ENCODE measurements around the gene SMIM14.
"Not testable (repeated sequence)": the region's sequence is repeated elsewhere in the genome, so short reads cannot be mapped to it uniquely, and the experiment has no call there.

SMIM14 gene

GRCh38 chr4:39591290-39591689, 47.4 kb downstream of the SMIM14 start:
- no peak for DNase-seq

GRCh38 chr4:39587881-39588280, 50.8 kb downstream of the SMIM14 start:
- DNase-seq, result no peak

DNA sequence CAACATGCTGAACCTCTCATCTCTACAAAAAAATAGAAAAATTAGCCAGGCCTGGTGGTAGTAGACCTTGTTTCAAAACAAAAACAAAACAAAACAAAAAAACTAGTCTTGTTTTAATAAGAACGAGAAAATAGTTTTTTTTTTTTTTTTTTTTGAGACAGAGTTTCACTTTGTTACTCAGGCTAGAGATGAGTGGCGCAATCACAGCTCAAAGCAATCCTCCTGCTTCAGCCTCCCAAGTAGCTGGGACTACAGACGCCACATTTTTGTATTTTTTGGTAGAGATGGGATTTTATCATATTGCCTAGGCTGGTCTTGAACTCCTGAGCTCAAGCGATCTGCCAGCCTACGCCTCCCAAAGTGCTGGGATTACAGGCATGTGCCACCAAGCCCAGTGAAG, 63.7 kb downstream of the SMIM14 start:
- no peak for DNase-seq

- no peak for DNase-seq
Observed at GRCh38 chr4:39571504-39571903, 67.2 kb downstream of the SMIM14 start.

DNA sequence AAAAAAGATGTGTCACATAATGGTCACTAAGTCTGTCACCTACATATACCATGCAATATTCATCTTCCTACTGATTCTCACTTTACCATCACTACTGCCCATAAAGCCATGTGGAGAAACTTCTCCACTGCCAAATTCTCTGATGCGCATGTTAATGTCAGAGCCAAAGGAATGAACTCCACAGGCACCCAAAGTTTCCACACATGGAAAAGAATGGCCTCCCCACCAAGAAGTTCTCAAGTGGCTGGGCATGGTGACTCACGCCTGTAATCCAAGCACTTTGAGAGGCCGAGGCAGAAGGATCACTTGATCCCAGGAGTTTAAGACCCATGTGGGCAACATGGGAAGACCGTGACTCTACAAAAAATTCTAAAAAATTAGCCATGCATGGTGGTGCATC, 67.6 kb downstream of the SMIM14 start:
- no peak for DNase-seq

DNA sequence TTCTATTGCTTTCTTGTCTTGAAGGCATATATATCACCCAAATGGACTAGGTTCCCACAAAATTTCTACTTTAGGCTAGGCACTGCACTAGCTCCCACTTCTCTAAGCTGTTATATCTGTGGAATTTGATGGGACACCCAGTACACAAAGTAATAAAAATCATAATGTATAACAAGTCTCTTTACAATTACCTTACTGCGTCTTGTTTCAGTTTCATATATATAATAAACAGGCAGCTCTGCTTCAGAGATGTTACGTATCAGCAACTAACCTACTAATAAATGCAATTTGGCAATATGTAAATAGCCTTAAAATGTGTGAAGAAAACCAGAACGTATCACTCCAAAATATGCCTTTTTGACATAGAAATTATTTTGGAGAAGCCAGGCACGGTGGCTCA, 69.5 kb downstream of the SMIM14 start:
- DNase-seq, result no peak

DNA sequence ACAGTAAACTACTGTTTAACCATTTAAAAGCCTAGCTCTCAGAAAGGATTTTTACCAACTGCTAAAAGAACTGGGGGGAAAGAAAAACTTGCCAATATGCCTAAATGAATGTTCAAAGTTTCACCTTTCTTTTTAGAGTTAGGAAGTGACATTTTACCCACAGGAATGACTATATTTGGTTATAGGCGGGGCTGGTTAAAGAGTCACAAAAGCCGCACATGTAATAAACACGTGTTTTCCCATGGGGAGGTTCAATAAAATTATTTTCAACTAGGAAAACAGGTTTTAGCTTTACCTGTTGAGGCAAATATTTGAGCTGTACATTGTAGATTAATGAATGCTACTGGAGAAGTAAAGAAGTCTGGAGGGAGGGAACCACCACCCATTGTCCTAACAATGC, 69.9 kb downstream of the SMIM14 start:
- no peak for DNase-seq

GRCh38 chr4:39565878-39566600, 72.6 kb downstream of the SMIM14 start:
- no peak for DNase-seq

DNA sequence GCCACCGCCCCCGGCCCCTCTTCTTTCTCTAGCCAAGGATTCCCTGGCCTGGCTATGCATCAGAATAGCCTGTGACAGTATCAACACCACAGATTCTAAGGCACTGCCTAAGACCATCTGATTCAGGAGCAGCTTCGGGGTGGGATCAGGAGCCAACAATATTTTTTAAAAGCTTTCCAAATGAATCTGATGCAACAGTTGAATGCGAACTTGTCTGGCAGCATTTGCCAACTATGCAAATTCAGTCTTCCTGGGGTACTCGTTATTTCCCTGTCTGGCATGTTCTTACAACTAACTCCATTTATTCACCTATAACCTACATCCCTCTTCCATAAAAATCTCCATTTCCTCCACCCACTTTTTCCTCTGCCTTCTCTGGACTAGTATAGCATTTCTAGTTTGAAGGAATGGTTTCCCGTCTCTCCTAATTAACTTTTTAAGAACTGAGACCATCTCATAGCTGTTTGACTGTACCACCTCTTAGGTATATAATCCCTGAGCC, 75.3 kb downstream of the SMIM14 start:
- DNase-seq, result no peak

DNA sequence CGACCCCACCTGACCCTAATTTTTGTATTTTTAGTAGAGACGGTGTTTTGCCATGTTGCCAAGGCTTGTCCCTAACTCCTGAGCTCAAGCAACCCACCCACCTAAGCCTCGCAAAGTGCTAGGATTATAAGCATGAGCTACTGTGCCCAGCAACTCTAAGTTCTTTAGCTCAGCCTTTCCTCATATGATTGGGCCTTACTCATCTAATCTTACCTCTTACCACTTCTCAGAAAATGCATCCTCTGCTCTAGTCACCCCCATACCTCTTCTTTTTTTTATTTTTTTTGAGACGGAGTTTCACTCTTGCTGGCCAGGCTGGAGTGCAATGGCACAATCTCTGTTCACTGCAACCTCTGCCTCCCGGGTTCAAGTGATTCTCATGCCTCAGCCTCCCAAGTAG, 75.9 kb downstream of the SMIM14 start:
- no peak for DNase-seq

GRCh38 chr4:39559626-39560025, 79.0 kb downstream of the SMIM14 start:
- no peak for DNase-seq

GRCh38 chr4:39555472-39555871, 83.2 kb downstream of the SMIM14 start:
- no peak for DNase-seq

DNA sequence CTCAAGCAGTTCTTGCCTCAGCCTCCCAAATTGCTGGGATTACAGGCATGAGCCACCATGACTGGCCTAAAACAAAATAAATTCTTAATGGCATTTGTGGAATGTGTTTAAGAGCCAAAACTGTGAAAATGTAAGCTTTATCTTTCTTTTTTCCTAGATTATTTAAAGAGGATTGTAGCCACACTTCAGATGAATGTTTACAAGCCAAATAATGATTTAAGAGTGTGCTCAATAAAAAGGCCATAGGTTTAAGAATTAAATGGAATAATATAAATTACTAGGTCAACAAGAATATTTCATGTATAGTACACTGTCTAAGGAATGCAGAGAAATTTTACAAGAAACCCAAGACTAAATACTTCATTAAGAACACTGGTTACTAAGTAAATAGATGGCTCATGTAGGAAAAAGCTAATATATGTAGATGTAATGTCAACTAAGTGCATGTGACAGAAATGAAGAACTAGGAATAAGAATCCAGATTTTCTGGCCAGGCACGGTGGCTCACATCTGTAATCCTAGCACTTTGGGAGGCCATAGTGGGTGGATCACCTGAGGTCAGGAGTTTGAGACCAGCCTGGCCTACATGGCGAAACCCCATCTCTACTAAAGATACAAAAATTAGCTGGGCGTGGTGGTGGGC, 90.1 kb downstream of the SMIM14 start:
- no peak for DNase-seq

- DNase-seq, result no peak
Observed at GRCh38 chr4:39544580-39545315, 93.9 kb downstream of the SMIM14 start.

GRCh38 chr4:39544080-39544479, 94.6 kb downstream of the SMIM14 start:
- not testable (repeated sequence) for DNase-seq

- no peak for DNase-seq
Observed at GRCh38 chr4:39543034-39543433, 95.6 kb downstream of the SMIM14 start.

- no peak for DNase-seq
Observed at GRCh38 chr4:39542611-39543012, 96.1 kb downstream of the SMIM14 start.

- DNase-seq, result no peak
Observed at GRCh38 chr4:39541987-39542610, 96.6 kb downstream of the SMIM14 start.

GRCh38 chr4:39539089-39539611, 99.5 kb downstream of the SMIM14 start:
- no peak for DNase-seq

DNA sequence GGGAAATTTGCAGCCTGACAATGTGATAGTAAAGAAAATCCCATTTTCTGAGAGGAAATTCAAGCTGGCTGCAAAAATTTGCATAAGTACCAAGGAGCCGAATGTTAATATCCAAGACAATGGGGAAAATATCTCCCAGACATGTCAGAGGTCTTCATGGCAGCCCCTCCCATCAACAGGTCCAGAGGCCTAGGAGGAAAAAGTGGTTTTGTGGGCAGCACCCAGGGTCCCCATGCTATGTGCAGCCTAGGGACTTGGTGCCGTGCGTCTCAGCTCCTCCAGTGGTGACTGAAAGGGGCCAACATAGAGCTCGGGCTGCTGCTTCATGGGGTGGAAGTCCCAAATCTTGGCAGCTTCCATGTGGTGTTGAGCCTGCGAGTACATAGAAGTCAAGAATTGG, 105.1 kb downstream of the SMIM14 start:
- no peak for DNase-seq

DNA sequence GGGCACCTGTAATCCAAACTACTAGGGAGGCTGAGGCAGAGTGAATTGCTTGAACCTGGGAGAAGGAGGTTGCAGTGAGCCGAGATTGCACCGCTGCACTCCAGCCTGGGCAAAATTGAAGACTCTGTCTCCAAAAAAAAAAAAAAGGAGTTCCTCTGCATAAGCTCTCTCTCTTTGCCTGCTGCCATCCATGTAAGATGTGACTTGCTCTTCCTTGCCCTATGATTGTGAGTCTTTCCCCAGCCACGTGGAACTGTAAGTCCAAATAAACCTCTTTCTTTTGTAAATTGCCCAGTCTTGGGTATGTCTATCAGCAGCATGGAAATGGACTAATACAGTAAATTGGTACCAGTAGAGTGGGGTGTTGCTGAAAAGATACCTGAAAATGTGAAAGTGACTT, 106.4 kb downstream of the SMIM14 start:
- not testable (repeated sequence) for DNase-seq

GRCh38 chr4:39530682-39531081, 108.0 kb downstream of the SMIM14 start:
- DNase-seq, result no peak

DNA sequence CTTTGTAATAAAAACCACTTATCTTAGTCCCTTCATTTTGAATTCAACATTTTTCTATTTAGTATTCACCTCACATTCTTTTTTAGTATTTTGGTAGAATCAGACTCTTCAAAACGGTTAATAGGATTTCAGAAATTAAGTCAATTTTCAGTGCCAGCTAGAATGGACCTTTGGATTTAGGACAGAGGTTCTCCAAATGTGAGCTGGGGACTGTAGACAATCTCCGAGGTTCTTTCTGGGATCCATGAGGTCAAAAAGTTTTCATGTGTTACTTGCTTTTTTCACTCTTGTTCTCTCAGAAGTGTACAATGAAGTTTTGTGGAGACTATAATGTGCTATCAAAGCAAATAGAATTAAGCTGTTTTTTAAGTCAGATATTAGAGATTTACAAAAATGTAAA, 109.1 kb downstream of the SMIM14 start:
- no peak for DNase-seq
